Stimulated activated CD4-positive, alpha-beta T cell treated with anti-CD3 and anti-CD28 coated beads, Interleukin-12 subunit alpha, Interleukin-12 subunit beta, amount 100 ng/mL, for 48 hours (primary cell): ENCODE data around the gene DEFB118.
"Not testable (repeated sequence)": the region's sequence is repeated elsewhere in the genome, so short reads cannot be mapped to it uniquely, and the experiment has no call there.

Source experiments
- DNase-seq, 3 donors: peaks; one replicate each; pipeline ENCODE4 v3.0.0-alpha.2; 2020; ENCODE audit warnings: low read depth in 2 of 3, low spot score in 1 of 3

The DEFB118 gene

GRCh38 chr20:31368301-31368700 is at the start of gene DEFB118:
Gene DEFB118, plus strand, starts transcription at chr20:31368601. Its CDS starts 50 bp downstream, at chr20:31368651.
- DNase-seq: no peak

GRCh38 chr20:31322504-31322903 is 45.9 kb upstream of the DEFB118 start:
- no peak for DNase-seq

GRCh38 chr20:31330893-31331292 is 37.5 kb upstream of the DEFB118 start:
- DNase-seq: no peak

- DNase-seq: no peak
Measured at GRCh38 chr20:31341470-31341869, 26.9 kb upstream of the DEFB118 start.

GRCh38 chr20:31355981-31356380 is 12.4 kb upstream of the DEFB118 start:
- DNase-seq: no peak

- no peak for DNase-seq
Measured at GRCh38 chr20:31363295-31363694, 5.1 kb upstream of the DEFB118 start.

GRCh38 chr20:31364272-31364671 is 4.1 kb upstream of the DEFB118 start:
- not testable (repeated sequence) for DNase-seq

GRCh38 chr20:31374346-31374745 is 5.9 kb downstream of the DEFB118 start:
- no peak for DNase-seq

GRCh38 chr20:31390490-31390889 is 22.1 kb downstream of the DEFB118 start, which contains the start of gene DEFB119:
Gene DEFB119, minus strand, starts transcription at chr20:31390590. Its CDS starts 107 bp downstream, at chr20:31390483.
- no peak for DNase-seq

GRCh38 chr20:31392836-31393235 is 24.4 kb downstream of the DEFB118 start:
- no peak for DNase-seq

- no peak for DNase-seq
Measured at GRCh38 chr20:31394900-31395299, 26.5 kb downstream of the DEFB118 start.

GRCh38 chr20:31403886-31404285 is 35.5 kb downstream of the DEFB118 start:
- DNase-seq: no peak

GRCh38 chr20:31406115-31406514 is 37.7 kb downstream of the DEFB118 start, which contains the start of gene DEFB121:
Gene DEFB121, minus strand, starts transcription at chr20:31406215. Its CDS starts 63 bp downstream, at chr20:31406152.
- no peak for DNase-seq

GRCh38 chr20:31410011-31410410 is 41.6 kb downstream of the DEFB118 start:
- no peak for DNase-seq

- DNase-seq: no peak
Measured at GRCh38 chr20:31414381-31414780, 46.0 kb downstream of the DEFB118 start.

GRCh38 chr20:31415653-31416052 is 47.3 kb downstream of the DEFB118 start:
- no peak for DNase-seq

GRCh38 chr20:31418307-31418706 is 49.9 kb downstream of the DEFB118 start:
- DNase-seq: no peak
